Effector memory CD4-positive, alpha-beta T cell (primary cell): Measurements from ENCODE around the gene EIF5B.
A peak's percentile ranks its signal among the peaks of the same experiment; 100 is the strongest.
"Not testable (repeated sequence)": the region's sequence is repeated elsewhere in the genome, so short reads cannot be mapped to it uniquely, and the experiment has no call there.

ENCODE experiments used
- DNase-seq, 3 donors: peaks; one replicate each; pipeline ENCODE4 v3.0.0-alpha.2; 2020
- H3K27ac ChIP-seq: 2 replicates; pipeline ENCODE4 v1.7.0; 2013; ENCODE audit warnings: mild to moderate bottlenecking, low read length, moderate library complexity; ENCODE audit not compliant: insufficient read depth, poor library complexity, severe bottlenecking
- H3K27me3 ChIP-seq: replicated peaks from 2 replicates; pipeline ENCODE4 v1.7.0; 2013; ENCODE audit warnings: mild to moderate bottlenecking, low read length; ENCODE audit not compliant: insufficient read depth, control insufficient read depth, poor library complexity, severe bottlenecking
- H3K36me3 ChIP-seq: 2 replicates; pipeline ENCODE4 v1.7.0; 2013; ENCODE audit warnings: mild to moderate bottlenecking, low read length, moderate library complexity; ENCODE audit not compliant: control insufficient read depth, insufficient read depth
- H3K4me1 ChIP-seq: 2 replicates; pipeline ENCODE4 v1.7.0; 2013; ENCODE audit warnings: low read length, mild to moderate bottlenecking; ENCODE audit not compliant: control insufficient read depth, insufficient read depth, poor library complexity, severe bottlenecking
- H3K4me3 ChIP-seq: 2 replicates; pipeline ENCODE4 v1.7.0; 2013; ENCODE audit warnings: low read length, low read depth, mild to moderate bottlenecking; ENCODE audit not compliant: insufficient read depth, poor library complexity, severe bottlenecking
- H3K9me3 ChIP-seq: 2 replicates; pipeline ENCODE4 v1.7.0; 2013; ENCODE audit warnings: mild to moderate bottlenecking, low read length, moderate library complexity; ENCODE audit not compliant: control insufficient read depth

EIF5B gene

GRCh38 chr2:99336804-99337112, 431 bp upstream of the EIF5B start:
- DNase-seq, result no peak
- Histone ChIP-seq H3K27me3 (no peaks in the 10 kb centered on the region), H3K4me1 (peaks cover 16% of the 10 kb centered on the region), H3K4me3 (peak overlapping the region; percentile 93), H3K27ac (peak overlapping the region; percentile 85), H3K36me3 (peaks cover 12% of the 10 kb centered on the region), H3K9me3 (no peaks in the 10 kb centered on the region)

DNA sequence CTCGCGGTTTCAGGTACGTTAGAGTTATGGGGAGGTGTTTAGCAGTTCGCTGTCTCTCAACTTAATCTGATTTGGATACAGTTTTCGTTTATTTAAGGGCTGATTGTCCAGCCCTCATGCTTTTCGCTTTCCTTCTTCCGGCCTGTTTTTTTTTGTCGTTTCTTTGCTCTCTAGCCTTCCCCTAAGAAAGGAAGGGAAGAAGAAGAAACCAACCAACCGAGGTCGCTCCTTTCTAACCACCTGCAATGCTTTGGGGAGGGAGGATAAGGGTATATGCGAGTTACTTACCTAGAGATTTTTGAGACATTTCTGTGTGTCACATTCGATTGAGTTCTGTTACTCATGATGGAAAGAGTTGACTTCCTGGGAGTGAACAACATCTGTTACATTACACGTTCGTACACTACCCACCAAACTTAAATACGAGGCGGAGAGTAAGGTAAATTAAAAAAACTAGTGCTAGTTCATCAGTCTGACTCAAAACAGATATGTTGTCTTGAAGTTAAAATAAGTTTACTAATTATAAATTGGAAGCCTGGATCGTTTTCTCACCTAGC, 918 bp downstream of the EIF5B start:
- Histone ChIP-seq H3K9me3 (no peaks in the 10 kb centered on the region), H3K27ac (peak overlapping the region; percentile 85), H3K27me3 (no peaks in the 10 kb centered on the region), H3K4me1 (peaks cover 16% of the 10 kb centered on the region), H3K36me3 (no peaks in the 10 kb centered on the region), H3K4me3 (peak overlapping the region; percentile 93)
- DNase-seq, result no peak

DNA sequence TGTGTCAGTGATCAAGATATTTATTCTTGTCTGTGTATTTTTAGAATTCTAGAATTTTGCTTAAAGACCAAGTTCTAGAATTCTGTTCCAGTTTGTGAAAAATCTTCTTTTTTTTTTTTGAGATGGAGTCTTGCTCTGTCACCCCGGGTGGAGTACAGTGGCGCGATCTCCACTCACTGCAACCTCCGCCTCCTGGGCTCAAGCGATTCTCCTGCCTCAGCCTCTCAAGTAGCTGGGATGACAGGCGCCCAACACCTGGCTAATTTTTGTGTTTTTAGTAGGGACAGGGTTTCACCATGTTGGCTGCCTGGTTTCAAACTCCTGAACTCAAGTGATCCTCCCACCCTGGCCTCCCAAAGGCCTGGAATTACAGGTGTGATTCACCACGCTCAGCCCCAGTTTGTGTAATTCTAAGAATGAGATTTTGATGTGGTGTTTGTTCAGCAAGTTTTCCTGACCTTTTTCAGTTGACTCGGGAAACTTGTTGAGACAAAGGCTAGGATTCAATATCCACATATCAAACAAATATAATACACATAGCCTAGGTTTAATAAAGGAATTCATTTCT, 3.6 kb downstream of the EIF5B start:
- H3K9me3 ChIP-seq, result no peaks in the 10 kb centered on the region
- DNase-seq, result no peak
- no peaks in the 10 kb centered on the region for H3K27me3 ChIP-seq

DNA sequence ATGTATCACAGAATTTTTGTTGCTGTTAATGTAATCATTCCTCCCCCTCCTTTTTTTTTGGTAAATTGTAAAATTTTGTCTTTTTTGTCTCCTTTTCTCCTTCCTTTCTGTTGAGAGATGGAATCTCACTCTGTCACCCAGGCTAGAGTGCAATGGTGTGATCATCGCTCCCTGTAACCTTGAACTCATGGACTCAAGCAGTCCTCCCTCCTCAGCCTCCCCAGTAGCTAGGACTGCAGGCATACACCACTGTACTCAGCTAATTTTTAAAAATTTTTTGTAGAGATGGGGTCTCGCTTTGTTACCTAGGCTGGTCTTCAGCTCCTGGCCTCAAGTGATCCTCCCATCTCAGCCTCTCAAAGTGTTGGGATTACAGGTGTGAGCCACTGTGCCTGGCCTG, 5.3 kb downstream of the EIF5B start:
- no peaks in the 10 kb centered on the region for H3K27me3 ChIP-seq
- peaks cover 7% of the 10 kb centered on the region for H3K4me1 ChIP-seq
- no peak for DNase-seq
- H3K9me3 ChIP-seq, result no peaks in the 10 kb centered on the region
- no peak overlapping the region for H3K27ac ChIP-seq
- H3K36me3 ChIP-seq, result no peaks in the 10 kb centered on the region
- H3K4me3 ChIP-seq, result no peak overlapping the region

More for the DNA sequence above, 3.6 kb downstream of the EIF5B start:
- H3K4me1 ChIP-seq, result peaks cover 7% of the 10 kb centered on the region
- no peak overlapping the region for H3K4me3 ChIP-seq
- H3K36me3 ChIP-seq, result no peaks in the 10 kb centered on the region
- no peak overlapping the region for H3K27ac ChIP-seq

- not testable (repeated sequence) for DNase-seq, H3K9me3 ChIP-seq, H3K4me1 ChIP-seq, H3K27ac ChIP-seq, H3K4me3 ChIP-seq, H3K27me3 ChIP-seq, H3K36me3 ChIP-seq
These were observed 8.3 kb downstream of the EIF5B start for GRCh38 chr2:99345446-99345845.

DNA sequence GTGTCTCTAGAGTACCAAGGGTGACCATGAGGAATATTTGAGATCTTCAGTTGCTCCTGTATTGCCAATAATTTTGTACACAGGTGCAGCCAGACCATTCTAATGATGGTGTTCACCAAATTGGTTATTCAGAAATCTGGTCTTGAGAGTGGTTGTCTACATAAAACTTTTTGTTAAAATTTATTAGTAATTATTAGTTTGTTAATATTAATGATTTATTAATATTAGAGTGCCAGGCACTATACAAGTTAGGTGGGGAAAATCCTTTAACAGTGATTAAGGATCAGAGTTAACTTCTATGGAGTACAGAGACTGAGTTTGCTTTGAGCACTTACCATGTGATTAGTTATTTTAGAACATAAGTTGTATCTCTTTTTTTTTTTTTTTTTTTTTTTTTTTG, 9.0 kb downstream of the EIF5B start:
- Histone ChIP-seq H3K27me3 (no peaks in the 10 kb centered on the region), H3K4me1 (no peaks in the 10 kb centered on the region), H3K27ac (no peak overlapping the region), H3K9me3 (no peaks in the 10 kb centered on the region), H3K36me3 (no peaks in the 10 kb centered on the region), H3K4me3 (no peak overlapping the region)
- no peak for DNase-seq

DNA sequence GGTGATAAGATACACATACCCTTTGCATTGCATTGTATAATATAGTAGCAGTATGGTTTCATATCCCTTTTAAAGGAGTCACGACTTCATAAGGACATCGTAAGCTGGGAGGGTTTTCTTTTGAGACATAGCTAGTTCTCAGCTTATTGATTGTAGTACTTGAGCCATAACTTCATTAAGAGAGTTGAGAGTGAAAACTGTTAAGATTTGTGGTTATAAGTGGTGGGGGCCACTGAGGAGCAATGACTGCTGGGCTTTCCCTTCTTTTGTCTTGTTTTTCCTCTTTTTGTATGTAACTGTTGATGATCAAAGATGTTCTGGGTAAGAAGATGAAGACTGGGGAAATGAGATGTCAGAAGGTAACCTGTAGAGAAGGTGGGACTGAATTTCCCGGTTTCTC, 11.0 kb downstream of the EIF5B start:
- no peaks in the 10 kb centered on the region for H3K36me3 ChIP-seq
- no peak overlapping the region for H3K4me3 ChIP-seq
- no peaks in the 10 kb centered on the region for H3K9me3 ChIP-seq
- H3K4me1 ChIP-seq, result no peaks in the 10 kb centered on the region
- DNase-seq, result no peak
- H3K27ac ChIP-seq, result no peak overlapping the region
- H3K27me3 ChIP-seq, result no peaks in the 10 kb centered on the region

DNA sequence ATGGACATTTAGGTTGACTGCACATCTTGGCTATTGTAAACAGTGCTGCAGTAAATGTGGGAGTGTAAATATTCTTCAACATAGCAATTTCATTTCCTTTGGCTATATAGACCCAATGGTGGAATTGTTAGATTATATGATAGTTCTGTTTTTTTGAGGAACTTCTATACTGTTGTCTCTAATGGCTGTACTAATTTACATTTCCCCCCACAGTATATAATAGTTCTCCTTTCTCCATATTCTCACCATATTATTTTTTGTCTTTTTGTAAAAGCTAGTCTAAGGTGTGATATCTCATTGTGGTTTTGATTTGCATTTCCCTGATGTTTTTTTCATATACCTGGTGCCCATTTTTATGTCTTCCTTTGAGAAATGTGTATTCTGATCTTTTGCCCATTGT, 13.0 kb downstream of the EIF5B start:
- Histone ChIP-seq H3K9me3 (no peaks in the 10 kb centered on the region), H3K36me3 (no peaks in the 10 kb centered on the region), H3K27me3 (no peaks in the 10 kb centered on the region), H3K4me1 (no peaks in the 10 kb centered on the region), H3K27ac (no peak overlapping the region), H3K4me3 (no peak overlapping the region)
- DNase-seq, result no peak

GRCh38 chr2:99354070-99354469, 16.9 kb downstream of the EIF5B start:
- Histone ChIP-seq H3K36me3 (no peaks in the 10 kb centered on the region), H3K27me3 (no peaks in the 10 kb centered on the region), H3K27ac (no peak overlapping the region), H3K4me1 (peaks cover 2% of the 10 kb centered on the region), H3K4me3 (no peak overlapping the region), H3K9me3 (no peaks in the 10 kb centered on the region)
- no peak for DNase-seq

GRCh38 chr2:99354825-99355224, 17.6 kb downstream of the EIF5B start:
- not testable (repeated sequence) for H3K27me3 ChIP-seq, H3K4me3 ChIP-seq, DNase-seq, H3K9me3 ChIP-seq, H3K27ac ChIP-seq, H3K4me1 ChIP-seq, H3K36me3 ChIP-seq
